GM19467 (cell line): ENCODE results near the gene ZDHHC17.
"Not testable (repeated sequence)": the region's sequence is repeated elsewhere in the genome, so short reads cannot be mapped to it uniquely, and the experiment has no call there.

ENCODE experiments used
- ATAC-seq: cut with Tn5 transposase; IDR thresholded peaks from one replicate; pipeline ENCODE4 v1.9.1; 2021; ENCODE audit warnings: mild to moderate bottlenecking, moderate library complexity; ENCODE audit not compliant: unreplicated experiment

The ZDHHC17 gene

GRCh38 chr12:76766161-76766560 is 2.2 kb downstream of the ZDHHC17 start:
- no peak for ATAC-seq

- no peak for ATAC-seq
Observed at GRCh38 chr12:76768576-76768975, 4.7 kb downstream of the ZDHHC17 start.

- peak; percentile 100 for ATAC-seq
Observed at GRCh38 chr12:76777765-76778216, 13.9 kb downstream of the ZDHHC17 start.

GRCh38 chr12:76778364-76778763 is 14.4 kb downstream of the ZDHHC17 start:
- ATAC-seq: no peak

GRCh38 chr12:76779310-76779709 is 15.4 kb downstream of the ZDHHC17 start:
- not testable (repeated sequence) for ATAC-seq

GRCh38 chr12:76781321-76781720 is 17.4 kb downstream of the ZDHHC17 start:
- ATAC-seq: no peak

GRCh38 chr12:76782526-76782925 is 18.6 kb downstream of the ZDHHC17 start:
- no peak for ATAC-seq

GRCh38 chr12:76784600-76785051 is 20.7 kb downstream of the ZDHHC17 start:
- no peak for ATAC-seq

- ATAC-seq: no peak
Observed at GRCh38 chr12:76785407-76785806, 21.5 kb downstream of the ZDHHC17 start.

- no peak for ATAC-seq
Observed at GRCh38 chr12:76786986-76787385, 23.1 kb downstream of the ZDHHC17 start.

- no peak for ATAC-seq
Observed at GRCh38 chr12:76787689-76788088, 23.8 kb downstream of the ZDHHC17 start.

GRCh38 chr12:76789335-76790050 is 25.6 kb downstream of the ZDHHC17 start:
- ATAC-seq: no peak

GRCh38 chr12:76790564-76791552 is 26.9 kb downstream of the ZDHHC17 start:
- no peak for ATAC-seq

GRCh38 chr12:76792828-76793227 is 28.9 kb downstream of the ZDHHC17 start:
- no peak for ATAC-seq

- no peak for ATAC-seq
Observed at GRCh38 chr12:76798864-76799263, 34.9 kb downstream of the ZDHHC17 start.

GRCh38 chr12:76799362-76799761 is 35.4 kb downstream of the ZDHHC17 start:
- ATAC-seq: no peak

- ATAC-seq: no peak
Observed at GRCh38 chr12:76802060-76802459, 38.1 kb downstream of the ZDHHC17 start.

GRCh38 chr12:76804435-76804976 is 40.6 kb downstream of the ZDHHC17 start:
- no peak for ATAC-seq

- ATAC-seq: no peak
Observed at GRCh38 chr12:76810671-76811419, 46.9 kb downstream of the ZDHHC17 start.

- no peak for ATAC-seq
Observed at GRCh38 chr12:76811976-76812375, 48.1 kb downstream of the ZDHHC17 start.

- ATAC-seq: no peak
Observed at GRCh38 chr12:76813265-76813664, 49.4 kb downstream of the ZDHHC17 start.
